NCI-H2196 (cell line): Measurements from ENCODE around the gene YJEFN3.
A peak's percentile ranks its signal among the peaks of the same experiment; 100 is the strongest.

Experiments
- DNase-seq: peaks from one replicate; lab custom pipeline; 2025; ENCODE audit not compliant: unreplicated experiment; lab: John Stamatoyannopoulos, UW

YJEFN3 gene

DNA sequence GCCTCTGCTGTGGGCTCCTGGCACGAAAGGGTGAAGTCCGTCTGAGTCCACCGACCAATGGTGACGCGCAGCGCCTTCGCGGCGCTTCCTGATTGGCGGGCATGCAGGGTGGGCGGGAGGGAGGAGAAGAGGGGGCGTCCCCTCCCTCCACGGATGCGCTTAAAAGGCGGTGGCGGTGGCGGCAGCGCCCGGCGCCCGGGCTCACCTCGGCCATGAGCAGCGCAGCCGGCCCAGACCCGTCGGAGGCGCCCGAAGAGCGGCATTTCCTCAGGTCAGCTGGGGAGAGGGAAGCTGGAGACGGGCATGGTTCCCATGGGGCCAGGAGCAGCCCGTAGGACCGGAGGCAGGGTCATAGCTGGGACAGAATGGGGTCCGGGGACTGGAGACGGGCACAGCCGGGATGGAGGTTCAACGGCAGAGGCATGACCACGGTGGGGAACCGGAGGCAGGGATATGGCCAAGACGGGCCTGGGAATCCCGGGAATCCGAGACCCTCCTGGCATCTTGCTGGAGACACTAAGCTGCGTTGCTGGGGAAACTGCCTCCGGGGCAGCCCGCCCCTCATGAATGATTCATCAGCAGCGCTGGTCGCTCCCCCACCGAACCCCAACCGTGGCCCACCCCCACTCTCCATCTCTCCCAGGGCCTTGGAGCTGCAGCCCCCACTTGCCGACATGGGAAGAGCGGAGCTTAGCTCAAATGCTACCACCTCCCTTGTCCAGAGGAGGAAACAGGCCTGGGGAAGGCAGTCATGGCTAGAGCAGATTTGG lies at the start of gene YJEFN3:
Gene YJEFN3 (plus strand): TSS at position 191 of the 770 bp plus-strand sequence. CDS start 22 bp downstream, at position 213.
- no peak for DNase-seq

DNA sequence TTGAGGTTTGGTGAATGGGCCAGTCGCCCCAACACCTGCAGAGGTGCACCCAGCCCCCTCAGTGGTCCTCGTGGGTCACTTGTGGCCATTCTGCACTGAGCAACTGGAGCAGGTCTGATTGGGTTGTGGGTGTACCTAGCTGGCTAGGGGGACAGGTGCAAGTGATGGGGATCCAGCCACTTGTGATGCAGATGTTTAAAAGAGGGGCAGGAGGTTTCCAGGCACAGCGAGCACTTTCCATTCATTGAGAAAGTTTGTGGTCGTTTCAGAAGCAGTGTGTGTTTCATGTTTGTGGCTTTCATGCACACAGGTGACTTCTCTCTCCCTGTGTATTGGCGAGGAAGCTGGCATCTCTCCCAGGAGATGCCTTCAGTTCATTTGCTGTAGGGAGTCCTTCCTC lies 48.0 kb upstream of the YJEFN3 start:
- no peak for DNase-seq

GRCh38 chr19:19482809-19483596 lies 45.7 kb upstream of the YJEFN3 start:
- DNase-seq, result no peak

GRCh38 chr19:19485161-19485997 lies 43.3 kb upstream of the YJEFN3 start:
- no peak for DNase-seq

DNA sequence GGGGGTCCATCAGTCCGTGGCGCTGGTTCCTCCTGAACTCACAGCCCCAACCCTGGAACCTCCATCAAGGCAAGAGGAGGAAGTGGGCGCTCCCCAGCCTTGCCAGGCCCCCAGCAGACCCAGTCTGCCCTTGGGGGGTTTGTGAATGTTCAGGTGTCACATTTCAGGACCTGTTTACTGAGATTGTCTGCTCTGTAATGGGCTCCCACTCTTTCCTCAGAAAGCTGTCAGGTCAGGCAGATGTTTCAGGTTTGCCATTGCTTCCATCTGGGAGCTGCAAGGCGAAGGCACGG lies 42.8 kb upstream of the YJEFN3 start:
- DNase-seq, result no peak

DNA sequence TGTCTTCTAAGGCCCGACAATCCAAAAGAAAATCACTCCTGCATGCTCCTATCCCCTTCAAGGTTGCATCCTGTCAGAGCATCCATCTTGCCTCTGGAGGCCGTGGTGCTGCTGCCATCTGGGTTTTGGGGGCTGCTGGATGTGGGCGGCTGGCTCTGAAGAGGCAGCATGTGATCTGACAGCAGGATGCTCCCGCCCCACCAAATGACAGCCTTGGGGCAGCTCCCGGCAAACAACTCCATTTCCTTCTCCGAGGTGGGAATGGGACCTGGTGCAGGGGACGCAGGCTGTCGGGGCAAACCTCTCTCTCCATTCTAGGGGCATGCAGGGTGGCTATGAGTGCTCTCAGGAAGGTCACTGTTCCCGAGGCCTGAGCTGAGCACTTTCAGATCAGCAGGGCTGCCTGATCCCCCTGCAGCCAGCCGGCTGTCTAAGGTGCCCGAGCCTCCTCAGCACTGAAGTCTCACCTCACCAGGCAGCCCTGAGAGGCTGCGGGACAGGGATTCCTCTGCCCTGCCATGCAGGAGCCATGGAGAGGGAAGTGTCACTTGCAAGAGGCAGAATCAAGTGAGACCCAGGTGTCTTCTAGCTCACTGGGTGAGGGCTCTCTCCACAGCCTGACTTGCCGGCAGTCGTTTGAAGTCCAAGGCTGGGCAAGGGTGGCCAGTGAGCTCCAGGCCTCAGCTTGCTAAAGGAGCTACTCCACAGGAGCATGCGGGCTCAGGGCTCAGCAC lies 42.2 kb upstream of the YJEFN3 start:
- no peak for DNase-seq

DNA sequence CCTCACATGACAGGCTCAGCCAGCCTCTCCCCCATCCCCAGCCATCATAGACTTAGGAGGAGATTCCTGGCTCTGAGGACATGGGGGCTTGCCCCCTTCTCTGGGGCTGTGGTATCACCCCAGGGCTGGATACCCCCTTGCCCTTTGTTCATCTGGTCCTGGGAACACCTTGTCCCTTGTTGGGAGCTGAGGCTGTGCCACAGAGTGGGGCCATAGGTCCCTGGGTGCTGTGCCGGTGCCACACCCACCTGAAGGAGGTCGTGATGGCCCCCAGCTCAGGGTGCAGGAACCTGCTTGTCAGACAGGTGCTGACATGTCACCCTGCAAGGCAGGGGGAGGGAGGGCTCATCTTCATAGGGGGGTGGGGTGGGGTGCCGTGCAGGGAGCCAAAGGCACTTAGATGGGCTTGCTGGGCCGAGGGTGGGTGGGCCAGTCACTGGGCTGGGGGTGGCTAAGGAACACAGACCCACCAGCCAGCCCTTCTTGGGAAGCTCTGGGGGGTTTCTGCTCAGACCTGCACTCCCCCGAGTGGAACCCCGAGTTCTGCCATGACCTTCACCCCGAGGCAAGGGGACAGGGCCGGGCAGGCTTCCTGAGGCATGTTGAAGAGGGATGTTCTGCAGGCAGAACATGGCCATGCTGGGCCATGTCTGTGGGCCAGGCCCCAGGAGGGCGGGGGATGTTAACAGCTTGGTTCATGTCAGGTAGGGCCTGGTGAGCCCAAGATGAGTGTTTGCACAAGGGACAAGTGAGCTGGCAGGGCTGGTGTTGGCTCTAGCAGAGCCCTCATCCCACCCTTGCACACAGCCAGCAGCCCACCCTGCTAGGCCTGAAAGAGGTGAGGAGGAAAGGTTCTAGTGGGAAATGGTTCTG lies 41.4 kb upstream of the YJEFN3 start:
- DNase-seq, result no peak

DNA sequence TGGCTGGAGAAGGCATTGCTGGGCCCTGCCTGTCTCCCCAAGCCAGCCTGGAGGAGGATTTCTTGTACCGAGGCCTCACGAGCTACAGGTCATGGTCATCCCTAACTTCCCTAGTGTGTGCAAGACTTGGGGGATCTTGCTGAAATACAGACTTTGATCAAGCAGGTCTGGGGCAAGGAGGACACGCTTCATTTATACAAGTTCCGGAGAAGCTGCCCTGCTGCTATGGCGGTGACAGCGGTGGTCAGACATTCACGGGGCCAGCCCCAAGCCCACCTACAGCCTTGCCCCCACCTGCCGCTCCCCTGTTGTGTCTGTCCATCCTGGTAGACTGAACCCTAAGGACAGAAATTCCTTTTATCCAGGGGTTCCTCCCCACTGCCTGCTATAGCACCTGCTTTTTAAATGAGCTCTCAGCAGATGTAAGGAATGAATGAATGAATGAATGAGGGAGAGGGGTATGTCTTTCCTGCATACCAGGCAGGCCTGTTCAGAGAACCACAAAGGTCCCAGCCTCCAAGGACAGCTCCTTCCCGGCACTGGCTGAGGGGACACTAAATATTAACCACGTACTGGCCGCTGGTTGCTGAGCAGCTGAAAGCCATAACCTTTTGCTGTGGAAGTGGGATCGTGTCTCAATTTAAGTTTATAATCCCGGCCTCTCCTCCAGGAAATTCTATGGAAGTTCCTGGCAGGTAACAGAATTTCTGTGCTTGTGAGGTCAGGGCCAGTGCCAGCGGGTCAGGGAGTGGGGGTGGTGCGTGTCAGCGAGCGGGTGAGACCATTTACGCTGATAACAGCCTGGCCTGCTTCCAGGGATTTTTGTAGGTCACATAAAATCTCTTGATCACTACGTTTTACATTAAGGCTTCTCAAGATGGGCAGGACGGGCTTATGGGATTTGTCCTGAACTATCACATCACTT lies 40.5 kb upstream of the YJEFN3 start:
- no peak for DNase-seq

DNA sequence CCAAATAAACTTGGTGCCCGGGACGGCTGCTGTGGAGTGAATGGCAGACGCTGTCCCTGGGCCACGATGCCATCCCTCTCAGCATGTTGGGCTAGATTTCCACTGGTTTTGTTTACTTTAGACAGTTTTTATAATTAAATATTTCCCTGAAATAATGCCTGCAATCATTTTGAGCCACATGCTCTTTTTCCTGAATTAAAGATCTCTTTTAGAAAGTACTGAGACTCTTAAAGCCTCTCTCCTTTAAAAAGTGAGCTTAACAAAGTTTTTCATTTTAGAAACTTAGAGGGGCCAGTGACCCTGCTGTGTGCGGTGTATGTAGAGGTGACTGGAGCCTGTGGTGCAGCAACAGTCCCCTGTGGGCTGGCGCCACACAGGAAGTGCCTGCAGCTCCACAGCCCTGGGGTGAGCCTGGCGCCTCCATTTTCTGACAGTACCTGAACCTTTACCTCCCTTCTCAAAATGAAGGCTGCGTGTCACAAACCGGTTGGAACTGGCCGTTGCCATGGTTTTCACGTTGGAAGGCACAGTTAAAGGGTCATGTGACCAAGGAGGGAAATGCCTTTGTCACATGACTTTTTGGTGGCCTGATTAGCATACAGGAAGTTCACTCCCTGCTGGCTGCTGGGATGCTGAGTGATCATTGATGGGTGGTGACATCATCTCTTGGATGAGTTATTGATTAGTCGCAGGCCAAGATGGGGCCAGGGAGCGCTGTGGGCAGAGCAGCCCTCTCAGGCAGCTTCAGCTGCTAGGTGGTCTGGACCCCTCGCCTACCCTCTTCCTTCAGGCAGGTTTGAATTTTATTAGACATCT lies 39.6 kb upstream of the YJEFN3 start:
- DNase-seq, result peak; percentile 95

GRCh38 chr19:19489804-19490204 lies 38.9 kb upstream of the YJEFN3 start:
- no peak for DNase-seq

- peak; percentile 75 for DNase-seq
Observed at GRCh38 chr19:19490214-19490968, 38.3 kb upstream of the YJEFN3 start.

DNA sequence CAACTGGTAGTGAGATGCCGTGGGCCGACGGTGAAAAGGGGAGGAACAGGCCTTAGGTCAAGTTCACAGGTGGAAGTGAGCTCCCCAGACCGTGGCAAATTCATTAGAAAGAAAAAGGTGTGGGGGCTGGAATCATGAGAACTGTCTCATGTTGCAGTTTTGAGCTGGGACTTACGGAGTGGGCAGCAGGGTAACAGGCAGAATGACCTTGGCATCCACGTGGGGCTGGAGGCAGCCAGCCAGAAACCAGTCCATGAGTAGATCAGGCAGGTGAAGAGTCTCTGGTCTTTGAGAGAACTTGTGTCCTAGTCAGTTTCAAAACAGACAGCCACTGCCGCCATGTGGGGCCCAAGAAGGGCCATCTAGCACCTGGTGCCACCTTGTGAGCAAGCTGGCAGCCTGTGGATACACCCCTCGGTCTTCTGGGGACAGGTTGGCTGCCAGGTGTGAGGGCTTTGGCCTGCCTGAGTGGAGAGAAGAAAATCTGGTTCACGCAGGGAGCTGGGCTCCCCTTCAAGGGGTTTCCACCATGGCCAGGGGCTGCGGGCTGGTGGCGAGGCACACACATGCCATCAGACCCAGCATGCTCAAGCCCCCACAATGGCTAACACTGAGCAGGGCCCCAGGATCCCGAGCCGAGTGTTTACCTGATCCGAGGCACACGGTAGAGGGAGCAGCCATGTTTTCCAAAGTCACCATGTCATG lies 37.2 kb upstream of the YJEFN3 start:
- no peak for DNase-seq

DNA sequence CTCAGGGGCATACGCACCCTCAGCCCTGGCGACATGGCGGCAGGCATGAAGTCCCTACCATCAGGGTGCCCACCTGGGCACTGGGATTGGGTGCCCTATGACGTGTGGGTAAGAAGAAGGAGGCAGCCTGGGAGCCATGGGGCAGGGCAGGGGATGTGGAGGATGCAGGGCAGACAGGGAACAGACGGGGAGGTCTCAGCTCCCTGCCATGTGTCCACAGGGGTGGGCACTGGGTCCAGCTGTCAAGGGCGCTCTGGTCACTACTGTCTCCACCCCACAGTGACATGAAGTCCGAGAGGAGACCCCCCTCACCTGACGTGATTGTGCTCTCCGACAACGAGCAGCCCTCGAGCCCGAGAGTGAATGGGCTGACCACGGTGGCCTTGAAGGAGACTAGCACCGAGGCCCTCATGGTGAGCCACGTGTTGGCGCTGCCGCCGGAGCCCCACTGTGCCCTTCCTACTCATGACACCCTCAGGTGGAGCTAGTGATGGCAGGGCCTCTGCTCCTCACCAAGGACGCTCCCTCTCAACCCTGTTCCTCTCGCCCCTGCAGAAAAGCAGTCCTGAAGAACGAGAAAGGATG lies 36.6 kb upstream of the YJEFN3 start:
- no peak for DNase-seq

DNA sequence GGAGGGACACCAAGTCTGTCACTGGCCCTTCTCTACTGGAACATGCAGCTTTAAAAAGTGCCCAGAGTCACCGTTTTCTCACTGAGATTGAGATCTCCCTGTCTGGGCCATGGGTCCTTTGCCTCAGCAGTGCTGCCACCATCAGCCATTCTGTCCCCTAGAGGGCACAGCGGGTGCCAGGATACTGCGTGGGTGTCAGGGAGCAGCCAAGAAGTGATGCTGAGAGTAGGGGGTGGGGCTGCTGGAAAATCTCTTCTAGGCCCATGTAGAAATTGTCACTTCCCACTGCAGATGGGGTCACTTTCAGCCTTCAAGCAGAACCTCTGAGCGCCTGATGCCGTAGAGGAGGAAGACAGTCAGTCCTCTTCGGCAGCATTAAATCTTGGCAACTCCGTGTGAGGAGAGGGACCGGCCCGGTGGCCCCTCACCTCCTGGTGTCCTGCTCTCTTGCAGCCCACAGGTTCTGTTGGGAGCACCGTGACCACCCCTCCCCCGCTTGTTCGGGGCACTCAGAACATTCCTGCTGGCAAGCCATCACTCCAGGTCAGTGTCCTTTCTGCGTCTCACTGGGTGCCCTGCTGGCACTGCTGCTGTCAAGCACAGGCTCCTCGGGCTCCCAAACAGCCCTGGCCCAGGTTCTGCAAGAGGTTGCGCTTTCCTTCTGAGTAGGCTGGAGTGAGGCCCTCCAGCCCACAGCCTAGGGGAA lies 34.7 kb upstream of the YJEFN3 start:
- no peak for DNase-seq

DNA sequence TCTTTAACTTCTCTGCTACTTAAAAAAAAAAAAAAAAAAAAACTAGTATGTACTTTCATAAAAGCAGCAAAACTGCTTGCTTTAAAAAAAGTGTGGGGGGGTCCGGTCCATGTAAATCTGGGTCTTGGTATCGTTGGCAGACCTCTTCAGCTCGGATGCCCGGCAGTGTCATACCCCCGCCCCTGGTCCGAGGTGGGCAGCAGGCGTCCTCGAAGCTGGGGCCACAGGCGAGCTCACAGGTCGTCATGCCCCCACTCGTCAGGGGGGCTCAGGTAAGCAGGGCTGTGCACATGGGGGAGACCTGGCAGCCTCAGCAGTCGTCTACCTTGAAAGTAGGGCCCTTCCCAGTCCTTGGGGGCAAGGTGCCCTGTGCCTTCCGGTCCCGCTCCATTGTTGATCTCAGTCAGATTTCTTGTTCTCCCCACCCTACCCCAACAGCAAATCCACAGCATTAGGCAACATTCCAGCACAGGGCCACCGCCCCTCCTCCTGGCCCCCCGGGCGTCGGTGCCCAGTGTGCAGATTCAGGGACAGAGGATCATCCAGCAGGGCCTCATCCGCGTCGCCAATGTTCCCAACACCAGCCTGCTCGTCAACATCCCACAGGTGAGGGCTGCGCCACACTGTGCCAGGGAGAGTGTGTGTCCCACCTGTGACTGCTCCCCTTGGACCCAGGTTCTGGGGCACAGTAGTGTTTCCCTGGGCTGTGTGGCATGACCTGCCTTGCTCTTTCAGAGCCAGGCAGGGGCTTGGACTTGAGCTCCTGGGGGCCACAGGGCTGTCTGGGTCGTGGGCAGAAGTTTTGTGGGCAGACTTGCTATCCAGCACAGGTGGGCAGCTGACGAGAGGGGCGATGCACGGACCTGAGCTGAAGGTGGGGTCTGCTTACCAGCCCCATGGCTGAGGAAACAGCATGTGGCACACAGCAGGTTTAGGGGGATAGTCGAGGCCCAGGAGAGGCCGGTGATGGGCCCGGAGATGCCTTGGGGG lies 32.8 kb upstream of the YJEFN3 start:
- DNase-seq, result no peak
